HCT116 (cell line): Measurements from ENCODE around the gene BCL6.

Experiments used
- ATF3 ChIP-seq: IDR thresholded peaks from 2 replicates; pipeline ENCODE4 v1.6.1; 2012
- CTCF ChIP-seq, 3 experiments: fragments of 200-600 bp in 1 of 3; sonication (generic) in 1 of 3; IDR thresholded peaks in 2 of 3; conservative IDR thresholded peaks in 1 of 3; 2 replicates each; pipeline ENCODE4 v1.5.1; 2012 to 2017; ENCODE audit warnings: low read depth in 2 of 3, low read length in 2 of 3, antibody characterized with exemption in 1 of 3, borderline replicate concordance in 1 of 3, control low read depth in 1 of 3, mild to moderate bottlenecking in 1 of 3, mixed read lengths in 1 of 3, mixed run types in 1 of 3, moderate library complexity in 1 of 3; ENCODE audit not compliant: insufficient read depth in 1 of 3
- EZH2 ChIP-seq: fragments of 200-600 bp; sonication (generic); IDR thresholded peaks from 2 replicates; pipeline ENCODE4 v1.6.1; 2017; ENCODE audit warnings: antibody characterized with exemption, mixed run types
- EZH2phosphoT487 ChIP-seq: fragments of 200-600 bp; IDR thresholded peaks from 2 replicates; pipeline ENCODE4 v1.6.1; 2018; ENCODE audit warnings: antibody characterized with exemption, borderline replicate concordance
- POLR2A ChIP-seq: IDR thresholded peaks from 2 replicates; pipeline ENCODE4 v1.7.0; 2011; ENCODE audit warnings: borderline replicate concordance; ENCODE audit not compliant: insufficient read depth, insufficient read length; ENCODE audit errors: extremely low read depth
- REST ChIP-seq: IDR thresholded peaks from 2 replicates; pipeline ENCODE4 v1.6.1; 2012; ENCODE audit warnings: low read depth
- SP1 ChIP-seq: IDR thresholded peaks from 2 replicates; pipeline ENCODE4 v1.6.1; 2012; ENCODE audit warnings: low read depth

GRCh38 chr3:187706971-187707370 is 38.3 kb downstream of the BCL6 start:
- TF ChIP-seq EZH2phosphoT487 = no peak
- TF ChIP-seq CTCF (IDR thresholded peaks at IDR 0.05 in 2 of 3, conservative IDR thresholded peaks at IDR 0.05 in 1 of 3; ENCODE audit: borderline replicate concordance in 1 of 3, insufficient read depth in 1 of 3, low read depth in 2 of 3, low read length in 2 of 3) = no peak
- no peak for TF ChIP-seq ATF3
- TF ChIP-seq SP1 = no peak
- no peak for TF ChIP-seq REST
- no peak for TF ChIP-seq EZH2
- TF ChIP-seq POLR2A = no peak
